Jurkat, Clone E6-1 (cell line): ENCODE results near the gene PPTC7.
"Not testable (repeated sequence)": the region's sequence is repeated elsewhere in the genome, so short reads cannot be mapped to it uniquely, and the experiment has no call there.

ENCODE experiments used
- DNase-seq: peaks from one replicate; pipeline ENCODE4 v3.0.0-alpha.2; 2011; ENCODE audit warnings: low read depth, low spot score
- H3K4me3 ChIP-seq: 2 replicates; pipeline ENCODE4 v1.5.1; 2011; ENCODE audit warnings: mild to moderate bottlenecking, low read length, control low read depth, moderate library complexity

Gene PPTC7

GRCh38 chr12:110590059-110590458 is 6.9 kb upstream of the PPTC7 start:
- no peak for DNase-seq
- no peak overlapping the region for H3K4me3 ChIP-seq

GRCh38 chr12:110587102-110587501 is 4.0 kb upstream of the PPTC7 start:
- H3K4me3 ChIP-seq, DNase-seq: not testable (repeated sequence)

GRCh38 chr12:110585231-110585799 is 2.2 kb upstream of the PPTC7 start:
- DNase-seq = peak; percentile 67
- peak overlapping the region; percentile 4; the same call in 1 of the 2 replicates for H3K4me3 ChIP-seq

DNA sequence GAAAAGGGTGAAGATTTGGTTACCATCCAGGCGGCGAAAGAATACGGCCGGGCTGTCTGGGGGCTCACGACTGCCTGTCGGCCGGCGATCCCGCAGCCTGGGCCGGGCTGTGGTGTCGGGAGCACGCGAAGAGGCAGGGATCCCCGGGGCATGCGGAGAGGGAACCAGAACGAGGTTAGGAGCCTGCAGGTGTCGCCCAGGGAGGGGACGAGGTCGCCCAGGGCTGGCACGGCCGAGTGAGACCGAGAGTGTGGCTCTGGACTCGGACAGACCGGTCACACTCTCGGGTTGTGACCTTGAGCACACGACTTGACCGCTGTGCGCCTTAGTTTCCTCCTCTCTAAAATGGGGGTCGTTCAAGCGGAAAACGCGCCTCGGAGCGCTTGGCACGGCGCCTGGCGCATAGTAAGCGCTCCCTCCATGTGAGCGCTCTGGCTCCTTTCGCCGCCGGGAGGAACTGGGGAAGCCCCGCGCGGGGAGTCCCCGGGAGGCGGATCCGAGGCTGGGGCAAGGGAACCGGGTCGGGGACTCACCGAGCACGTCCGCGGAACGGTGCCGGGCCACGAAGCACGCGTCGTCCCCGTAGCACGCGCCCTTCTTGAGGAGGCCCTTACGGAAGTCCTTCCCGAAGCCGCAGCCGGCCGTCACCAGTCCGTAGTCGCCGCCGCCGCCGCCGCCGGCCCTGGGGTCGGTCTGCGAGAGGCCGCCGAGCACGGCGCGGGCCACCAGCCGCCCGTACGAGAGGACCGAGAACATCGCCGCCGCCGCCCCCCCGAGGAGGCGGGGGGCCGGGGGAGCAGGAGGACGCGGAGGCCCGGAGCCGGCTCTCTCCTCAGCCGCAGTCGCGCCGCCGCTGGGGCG is 612 bp downstream of the PPTC7 start:
- DNase-seq = no peak

GRCh38 chr12:110581931-110582275 is 1.2 kb downstream of the PPTC7 start:
- DNase-seq = no peak

More for the DNA sequence above, 612 bp downstream of the PPTC7 start:
- H3K4me3 ChIP-seq = peak overlapping the region; percentile 73

GRCh38 chr12:110579535-110580253 is 3.4 kb downstream of the PPTC7 start:
- H3K4me3 ChIP-seq = no peak overlapping the region
- DNase-seq = no peak

More at GRCh38 chr12:110581931-110582275, 1.2 kb downstream of the PPTC7 start:
- peak overlapping the region; percentile 73 for H3K4me3 ChIP-seq

DNA sequence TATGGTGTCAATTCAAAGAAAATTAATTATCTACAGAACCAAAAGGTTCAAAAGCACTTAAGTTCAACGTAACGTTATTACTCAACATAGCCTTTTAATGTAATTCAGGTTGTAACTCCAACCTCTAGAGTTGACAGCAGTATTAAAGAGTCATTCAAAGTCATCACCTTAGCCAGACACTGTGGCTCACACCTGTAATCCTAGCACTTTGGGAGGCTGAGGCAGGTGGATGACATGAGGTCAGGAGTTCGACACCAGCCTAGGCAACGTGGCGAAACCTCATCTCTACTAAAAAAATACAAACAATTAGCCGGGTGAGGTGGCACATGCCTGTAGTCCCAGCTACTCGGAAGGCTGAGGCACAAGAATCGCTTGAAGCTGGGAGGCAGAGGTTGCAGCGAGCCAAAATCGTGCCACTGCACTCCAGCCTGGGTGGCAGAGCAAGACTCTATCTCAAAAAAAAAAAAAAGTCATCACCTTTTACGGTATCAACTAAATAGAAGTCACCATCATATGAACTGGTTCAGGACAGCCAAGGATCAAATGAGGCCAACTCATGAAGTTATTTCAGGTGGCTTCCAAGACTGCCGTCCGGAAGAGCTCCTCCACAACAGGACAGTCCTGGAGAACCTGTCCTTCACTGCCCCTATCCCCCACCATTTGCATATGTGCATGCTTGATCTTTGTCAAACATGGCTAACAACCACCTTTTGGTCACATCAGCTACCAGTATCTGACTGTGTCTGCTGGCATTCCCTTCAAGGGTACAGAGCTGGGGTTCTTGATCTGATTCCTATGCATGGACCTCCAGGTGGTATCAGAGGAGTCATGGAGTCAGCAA is 4.2 kb downstream of the PPTC7 start:
- H3K4me3 ChIP-seq = no peak overlapping the region
- no peak for DNase-seq

- no peak for DNase-seq
- no peak overlapping the region for H3K4me3 ChIP-seq
Observed at GRCh38 chr12:110577864-110578693, 5.0 kb downstream of the PPTC7 start.

DNA sequence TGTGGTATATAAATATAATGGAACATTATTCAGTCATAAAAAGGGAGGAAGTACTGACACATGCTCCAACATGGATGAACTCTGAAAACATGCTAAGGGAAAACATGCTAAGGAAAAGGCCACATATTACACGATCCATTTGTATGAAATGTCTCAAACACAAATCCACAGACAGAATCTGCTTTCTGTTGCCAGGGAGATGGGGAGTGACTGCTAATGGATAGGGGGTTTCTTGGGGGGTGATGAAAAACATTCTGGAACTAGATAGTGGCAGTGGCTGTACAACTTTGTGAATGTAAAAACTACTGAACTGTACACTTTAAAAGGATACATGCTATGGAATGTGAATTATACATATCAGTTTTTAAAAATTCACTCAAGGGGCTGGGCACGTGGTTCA is 6.6 kb downstream of the PPTC7 start:
- no peak overlapping the region for H3K4me3 ChIP-seq
- no peak for DNase-seq

GRCh38 chr12:110575326-110575725 is 7.8 kb downstream of the PPTC7 start:
- no peak for DNase-seq
- no peak overlapping the region for H3K4me3 ChIP-seq

- H3K4me3 ChIP-seq, DNase-seq: not testable (repeated sequence)
Observed at GRCh38 chr12:110574717-110575230, 8.3 kb downstream of the PPTC7 start.

DNA sequence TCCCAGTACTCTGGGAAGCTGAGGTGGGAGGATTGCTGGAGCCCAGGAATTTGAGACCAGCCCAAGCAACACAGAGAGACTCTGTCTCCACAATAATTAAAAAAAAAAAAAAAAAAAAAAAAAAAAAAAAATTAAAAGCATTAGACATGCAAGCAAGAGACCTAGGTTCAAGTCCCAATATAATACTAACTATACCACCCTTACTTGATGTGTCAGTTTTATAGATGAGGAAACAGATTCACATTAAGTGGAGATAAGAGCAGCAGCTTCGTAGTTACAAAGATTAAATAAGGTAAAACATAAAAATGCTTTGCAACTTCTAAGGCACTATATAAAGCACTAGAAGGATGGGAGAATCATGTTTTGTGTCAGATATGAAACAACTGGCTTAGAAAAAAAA is 9.1 kb downstream of the PPTC7 start:
- no peak for DNase-seq
- no peak overlapping the region for H3K4me3 ChIP-seq

DNA sequence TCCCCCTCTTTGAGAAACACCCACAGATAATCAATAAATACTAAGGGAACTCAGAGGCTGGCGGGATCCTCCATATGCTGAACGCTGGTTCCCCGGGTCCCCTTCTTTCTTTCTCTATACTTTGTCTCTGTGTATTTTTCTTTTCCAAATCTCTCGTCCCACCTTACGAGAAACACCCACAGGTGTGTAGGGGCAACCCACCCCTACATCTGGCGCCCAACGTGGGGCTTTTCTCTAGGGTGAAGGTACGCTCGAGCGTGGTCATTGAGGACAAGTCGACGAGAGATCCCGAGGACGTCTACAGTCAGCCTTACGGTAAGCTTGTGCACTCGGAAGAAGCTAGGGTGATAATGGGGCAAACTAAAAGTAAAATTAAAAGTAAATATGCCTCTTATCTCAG is 12.3 kb downstream of the PPTC7 start:
- DNase-seq, H3K4me3 ChIP-seq: not testable (repeated sequence)

DNA sequence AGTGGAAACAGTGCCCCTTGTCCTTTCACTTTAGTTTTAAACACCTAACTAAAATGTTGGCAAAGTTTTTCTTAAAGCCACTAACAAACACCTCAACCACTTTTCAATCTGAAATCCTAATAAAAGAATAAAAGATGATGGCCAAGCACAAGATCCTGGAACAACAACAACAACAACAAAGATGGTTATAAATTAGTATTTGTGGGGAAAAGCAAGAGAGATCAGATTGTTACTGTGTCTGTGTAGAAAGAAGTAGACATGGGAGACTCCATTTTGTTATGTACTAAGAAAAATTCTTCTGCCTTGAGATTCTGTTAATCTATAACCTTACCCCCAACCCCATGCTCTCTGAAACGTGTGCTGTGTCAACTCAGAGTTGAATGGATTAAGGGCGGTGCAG is 13.3 kb downstream of the PPTC7 start:
- not testable (repeated sequence) for DNase-seq, H3K4me3 ChIP-seq

GRCh38 chr12:110568752-110569151 is 14.4 kb downstream of the PPTC7 start:
- no peak for DNase-seq
- H3K4me3 ChIP-seq = no peak overlapping the region

GRCh38 chr12:110566993-110567392 is 16.1 kb downstream of the PPTC7 start:
- DNase-seq = no peak
- H3K4me3 ChIP-seq = no peak overlapping the region

GRCh38 chr12:110565894-110566871 is 16.9 kb downstream of the PPTC7 start:
- no peak for DNase-seq
- no peak overlapping the region for H3K4me3 ChIP-seq
